Measurements from ENCODE around the gene CACFD1.

The CACFD1 gene

GRCh38 chr9:133495327-133496293, 35.8 kb downstream of the CACFD1 start:
- POLR2A ChIA-PET = no interaction called here
- TF ChIP-seq CTCF (IDR thresholded peaks at IDR 0.05; ENCODE audit: insufficient read depth, low read length, missing control alignments) = no peak
- no peak for DNase-seq (ENCODE audit: low read depth, low spot score)
- no peak overlapping the region for H3K4me3 ChIP-seq (ENCODE audit: low read depth, low read length)
- CTCF ChIA-PET = interaction anchor here (1.0 to 2.6 kb wide), 3 partner anchors 9 to 309 kb away, joined by 3 to 22 read pairs (median 5); no protein-coding TSS in a partner anchor

GRCh38 chr9:133496861-133497842, 37.4 kb downstream of the CACFD1 start:
- CTCF ChIA-PET = interaction anchor here (0.9 to 2.6 kb wide), 3 partner anchors 10 to 311 kb away, joined by 3 to 22 read pairs (median 4); no protein-coding TSS in a partner anchor
- DNase-seq (ENCODE audit: low read depth, low spot score) = no peak
- POLR2A ChIA-PET = no interaction called here
- H3K4me3 ChIP-seq (ENCODE audit: low read depth, low read length) = no peak overlapping the region
- TF ChIP-seq CTCF (IDR thresholded peaks at IDR 0.05; ENCODE audit: insufficient read depth, low read length, missing control alignments) = no peak

GRCh38 chr9:133499132-133499891, 39.5 kb downstream of the CACFD1 start:
- TF ChIP-seq CTCF (IDR thresholded peaks at IDR 0.05; ENCODE audit: insufficient read depth, low read length, missing control alignments) = no peak
- DNase-seq (ENCODE audit: low read depth, low spot score) = no peak
- POLR2A ChIA-PET = no interaction called here
- no peak overlapping the region for H3K4me3 ChIP-seq (ENCODE audit: low read depth, low read length)
- CTCF ChIA-PET = interaction anchor here (1.1 to 2.1 kb wide), 5 partner anchors 9 to 351 kb away, joined by 3 to 9 read pairs (median 4); no protein-coding TSS in a partner anchor

- TF ChIP-seq CTCF (IDR thresholded peaks at IDR 0.05; ENCODE audit: insufficient read depth, low read length, missing control alignments) = no peak
- ChIA-PET POLR2A (no interaction called here), CTCF (interaction anchor here (1.1 to 2.1 kb wide), 5 partner anchors 10 to 352 kb away, joined by 3 to 9 read pairs (median 4); no protein-coding TSS in a partner anchor)
- H3K4me3 ChIP-seq (ENCODE audit: low read depth, low read length) = no peak overlapping the region
- no peak for DNase-seq (ENCODE audit: low read depth, low spot score)
Measured at GRCh38 chr9:133499892-133500270, 40.1 kb downstream of the CACFD1 start.

- DNase-seq (ENCODE audit: low read depth, low spot score) = no peak
- no peak overlapping the region for H3K4me3 ChIP-seq (ENCODE audit: low read depth, low read length)
- ChIA-PET POLR2A (no interaction called here), CTCF (no interaction called here)
- no peak for TF ChIP-seq CTCF (IDR thresholded peaks at IDR 0.05; ENCODE audit: insufficient read depth, low read length, missing control alignments)
Measured at GRCh38 chr9:133502112-133502511, 42.3 kb downstream of the CACFD1 start.
